ENCODE results near the gene BCL3.

DNA sequence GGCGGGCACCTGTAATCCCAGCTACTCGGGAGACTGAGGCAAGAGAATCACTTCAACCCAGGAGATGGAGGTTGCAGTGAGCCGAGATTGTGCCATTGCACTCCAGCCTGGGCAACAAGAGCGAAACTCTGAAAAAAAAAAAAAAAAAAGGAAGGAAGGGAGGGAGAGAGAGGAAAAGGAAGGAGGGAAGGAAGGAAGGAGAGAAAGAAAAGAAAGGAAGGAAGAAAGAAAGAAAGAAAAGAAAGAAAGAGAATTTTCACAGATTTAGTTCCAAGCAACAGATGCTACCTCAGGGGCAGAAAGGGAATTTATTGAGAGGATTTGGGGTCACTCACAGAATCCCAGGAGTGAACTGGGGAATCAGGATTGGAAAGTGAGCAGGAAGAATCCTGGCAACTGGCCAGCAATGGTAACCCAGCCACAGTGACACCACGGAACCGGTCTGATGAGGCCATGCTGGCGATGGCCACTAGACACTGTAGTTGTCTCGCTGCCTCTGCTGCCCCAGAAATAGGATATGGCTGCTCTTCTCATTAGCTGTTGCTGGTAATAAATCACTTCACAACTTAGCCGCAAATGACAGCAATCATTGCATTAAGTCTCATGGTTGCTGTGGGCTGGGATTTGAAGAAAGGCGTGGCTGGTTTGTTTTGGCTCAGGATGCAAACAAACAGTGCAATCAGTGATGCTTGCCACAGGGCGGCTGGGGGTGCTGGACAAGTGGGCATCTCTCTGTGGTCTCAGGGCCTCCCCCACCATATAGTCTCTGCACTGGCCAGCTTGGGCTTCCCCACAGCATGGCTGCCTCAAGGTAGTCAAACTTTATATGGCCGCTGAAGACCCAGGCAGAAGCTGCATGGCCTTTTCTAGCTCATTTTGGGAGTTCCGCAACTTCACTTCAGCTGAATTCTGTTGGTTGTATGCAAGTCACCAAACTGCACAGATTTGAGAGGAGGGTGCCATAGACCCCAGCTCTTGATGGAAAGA lies 55.2 kb downstream of the BCL3 start:
- TF ChIP-seq, protein P1, sequence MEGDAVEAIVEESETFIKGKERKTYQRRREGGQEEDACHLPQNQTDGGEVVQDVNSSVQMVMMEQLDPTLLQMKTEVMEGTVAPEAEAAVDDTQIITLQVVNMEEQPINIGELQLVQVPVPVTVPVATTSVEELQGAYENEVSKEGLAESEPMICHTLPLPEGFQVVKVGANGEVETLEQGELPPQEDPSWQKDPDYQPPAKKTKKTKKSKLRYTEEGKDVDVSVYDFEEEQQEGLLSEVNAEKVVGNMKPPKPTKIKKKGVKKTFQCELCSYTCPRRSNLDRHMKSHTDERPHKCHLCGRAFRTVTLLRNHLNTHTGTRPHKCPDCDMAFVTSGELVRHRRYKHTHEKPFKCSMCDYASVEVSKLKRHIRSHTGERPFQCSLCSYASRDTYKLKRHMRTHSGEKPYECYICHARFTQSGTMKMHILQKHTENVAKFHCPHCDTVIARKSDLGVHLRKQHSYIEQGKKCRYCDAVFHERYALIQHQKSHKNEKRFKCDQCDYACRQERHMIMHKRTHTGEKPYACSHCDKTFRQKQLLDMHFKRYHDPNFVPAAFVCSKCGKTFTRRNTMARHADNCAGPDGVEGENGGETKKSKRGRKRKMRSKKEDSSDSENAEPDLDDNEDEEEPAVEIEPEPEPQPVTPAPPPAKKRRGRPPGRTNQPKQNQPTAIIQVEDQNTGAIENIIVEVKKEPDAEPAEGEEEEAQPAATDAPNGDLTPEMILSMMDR (CRISPR knock-in tag; IDR thresholded peaks at IDR 0.05): no peak
- TF ChIP-seq PHF5A (CRISPR knock-in tag; IDR thresholded peaks at IDR 0.05; ENCODE audit: low read depth, unreplicated experiment) (no peak), FIP1L1 (IDR thresholded peaks at IDR 0.05; ENCODE audit: borderline replicate concordance, insufficient read depth, low read depth, low read length) (no peak), NFATC3 (CRISPR knock-in tag; IDR thresholded peaks at IDR 0.05) (no peak), RFX1 (IDR thresholded peaks at IDR 0.05) (no peak), ZSCAN29 (CRISPR knock-in tag; conservative IDR thresholded peaks at IDR 0.05) (no peak), JUNB (CRISPR knock-in tag; IDR thresholded peaks at IDR 0.05; ENCODE audit: borderline replicate concordance) (no peak)
- TF ChIP-seq, protein P2, sequence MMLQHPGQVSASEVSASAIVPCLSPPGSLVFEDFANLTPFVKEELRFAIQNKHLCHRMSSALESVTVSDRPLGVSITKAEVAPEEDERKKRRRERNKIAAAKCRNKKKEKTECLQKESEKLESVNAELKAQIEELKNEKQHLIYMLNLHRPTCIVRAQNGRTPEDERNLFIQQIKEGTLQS (CRISPR knock-in tag; IDR thresholded peaks at IDR 0.05): no peak
